HEK293T (cell line): ENCODE data around the gene RXFP4.
A peak's percentile ranks its signal among the peaks of the same experiment; 100 is the strongest.

ENCODE experiments used
- CTCF ChIA-PET: fragments of 350-600 bp; formaldehyde crosslinking; extraction: SDS; loops from one replicate; lab custom pipeline; 2021; ENCODE audit warnings: antibody characterized with exemption, inconsistent platforms; lab: Yijun Ruan, JAX
- POLR2A ChIA-PET: fragments of 350-600 bp; formaldehyde crosslinking; extraction: SDS; loops from one replicate; lab custom pipeline; 2020; ENCODE audit warnings: antibody characterized with exemption, inconsistent platforms; lab: Yijun Ruan, JAX
- DNase-seq: peaks from one replicate; pipeline ENCODE4 v3.0.0; 2012; ENCODE audit warnings: mixed read lengths; ENCODE audit errors: extremely low spot score
- ARNT ChIP-seq: fragments of 450-650 bp; IDR thresholded peaks from 2 replicates; pipeline ENCODE4 v1.6.1; 2017; ENCODE audit warnings: mild to moderate bottlenecking
- BHLHE40 ChIP-seq: fragments of 450-650 bp; IDR thresholded peaks from 2 replicates; pipeline ENCODE4 v1.6.1; 2016; ENCODE audit warnings: mild to moderate bottlenecking, moderate library complexity, borderline replicate concordance
- CTBP1 ChIP-seq: fragments of 450-650 bp; IDR thresholded peaks from 2 replicates; pipeline ENCODE4 v1.6.1; 2016; ENCODE audit warnings: borderline replicate concordance
- ELF4 ChIP-seq: fragments of 450-650 bp; IDR thresholded peaks from 2 replicates; pipeline ENCODE4 v1.6.1; 2017; ENCODE audit warnings: antibody characterized with exemption
- FOXA1 ChIP-seq: fragments of 450-650 bp; IDR thresholded peaks from 2 replicates; pipeline ENCODE4 v1.6.1; 2016; ENCODE audit warnings: mild to moderate bottlenecking
- FOXK2 ChIP-seq: fragments of 450-650 bp; IDR thresholded peaks from 2 replicates; pipeline ENCODE4 v1.6.1; 2016; ENCODE audit warnings: mild to moderate bottlenecking
- FOXM1 ChIP-seq: fragments of 450-650 bp; IDR thresholded peaks from 2 replicates; pipeline ENCODE4 v1.6.1; 2017; ENCODE audit warnings: mild to moderate bottlenecking, borderline replicate concordance
- HDGF ChIP-seq: fragments of 450-650 bp; IDR thresholded peaks from 2 replicates; pipeline ENCODE4 v1.6.1; 2017; ENCODE audit warnings: antibody characterized with exemption, borderline replicate concordance
- L3MBTL2 ChIP-seq: fragments of 450-650 bp; conservative IDR thresholded peaks from 2 replicates; pipeline ENCODE4 v1.6.1; 2016; ENCODE audit warnings: mild to moderate bottlenecking
- LEF1 ChIP-seq: fragments of 450-650 bp; IDR thresholded peaks from 2 replicates; pipeline ENCODE4 v1.6.1; 2017; ENCODE audit warnings: mild to moderate bottlenecking, borderline replicate concordance
- NFRKB ChIP-seq: fragments of 450-650 bp; IDR thresholded peaks from 2 replicates; pipeline ENCODE4 v1.6.1; 2016; ENCODE audit warnings: mild to moderate bottlenecking, moderate library complexity
- PKNOX1 ChIP-seq: fragments of 450-650 bp; IDR thresholded peaks from 2 replicates; pipeline ENCODE4 v1.6.1; 2016
- SP1 ChIP-seq: fragments of 450-650 bp; IDR thresholded peaks from 2 replicates; pipeline ENCODE4 v1.6.1; 2017
- SUZ12 ChIP-seq: fragments of 450-650 bp; IDR thresholded peaks from 2 replicates; pipeline ENCODE4 v1.6.1; 2016; ENCODE audit warnings: mild to moderate bottlenecking
- TARDBP ChIP-seq: fragments of 450-650 bp; IDR thresholded peaks from 2 replicates; pipeline ENCODE4 v1.6.1; 2016
- ZNF384 ChIP-seq: fragments of 450-650 bp; IDR thresholded peaks from 2 replicates; pipeline ENCODE4 v1.6.1; 2016

The RXFP4 gene

GRCh38 chr1:155975375-155976061, 34.1 kb downstream of the RXFP4 start:
- CTCF ChIA-PET: interaction anchor here (2.0 to 4.1 kb wide), 2 partner anchors 8 to 14 kb away, joined by 8 to 39 read pairs; no protein-coding TSS in a partner anchor
- TF ChIP-seq ARNT (no peak), FOXM1 (no peak), HDGF (no peak), FOXA1 (no peak), NFRKB (no peak), L3MBTL2 (no peak), SUZ12 (no peak), ELF4 (no peak), SP1 (no peak), ZNF384 (no peak), BHLHE40 (no peak), FOXK2 (no peak), CTBP1 (no peak)
- DNase-seq: no peak
- POLR2A ChIA-PET: interaction anchor here (0.5 to 7.1 kb wide), 7 partner anchors 8 to 238 kb away, joined by 3 to 79 read pairs (median 5); partner anchors contain the start of genes GON4L, KHDC4 and PMF1

GRCh38 chr1:155976062-155976912, 34.8 kb downstream of the RXFP4 start:
- ChIA-PET CTCF (interaction anchor here (0.6 to 4.1 kb wide), 8 partner anchors 13 to 1594 kb away, joined by 3 to 39 read pairs (median 4); partner anchors contain the start of gene KHDC4), POLR2A (interaction anchor here (0.5 to 7.1 kb wide), 12 partner anchors 8 to 237 kb away, joined by 3 to 79 read pairs (median 4); partner anchors contain the start of genes GON4L, KHDC4, PMF1 and RXFP4)
- TF ChIP-seq SP1: no peak
- TF ChIP-seq CTBP1: no peak
- TF ChIP-seq NFRKB: no peak
- TF ChIP-seq SUZ12: no peak
- peak; percentile 68 for DNase-seq

GRCh38 chr1:155976913-155977689, 35.7 kb downstream of the RXFP4 start:
- no peak for TF ChIP-seq TARDBP
- TF ChIP-seq SUZ12: no peak
- no peak for TF ChIP-seq SP1
- TF ChIP-seq PKNOX1: no peak
- TF ChIP-seq ARNT: no peak
- no peak for TF ChIP-seq FOXK2
- no peak for TF ChIP-seq FOXM1
- TF ChIP-seq BHLHE40: no peak
- POLR2A ChIA-PET: interaction anchor here (0.7 to 7.1 kb wide), 17 partner anchors 8 to 236 kb away, joined by 3 to 79 read pairs (median 4); partner anchors contain the start of genes GON4L, KHDC4, LAMTOR2 and PMF1
- DNase-seq: no peak
- CTCF ChIA-PET: interaction anchor here (0.5 to 4.1 kb wide), 10 partner anchors 13 to 1594 kb away, joined by 3 to 39 read pairs (median 4); partner anchors contain the start of gene KHDC4

- no peak for TF ChIP-seq HDGF
- no peak for TF ChIP-seq BHLHE40
- TF ChIP-seq SUZ12: no peak
- no peak for TF ChIP-seq FOXA1
- TF ChIP-seq LEF1: no peak
- no peak for TF ChIP-seq SP1
- TF ChIP-seq ZNF384: no peak
- TF ChIP-seq CTBP1: no peak
- TF ChIP-seq ELF4: no peak
- peak; percentile 71 for DNase-seq
- ChIA-PET CTCF (interaction anchor here (0.5 to 4.1 kb wide), 11 partner anchors 12 to 88 kb away, joined by 3 to 39 read pairs (median 6); partner anchors contain the start of gene KHDC4), POLR2A (interaction anchor here (0.7 to 7.1 kb wide), 22 partner anchors 8 to 127 kb away, joined by 3 to 79 read pairs (median 4); partner anchors contain the start of genes GON4L, KHDC4, LAMTOR2 and MEX3A)
Measured at GRCh38 chr1:155977690-155978324, 36.4 kb downstream of the RXFP4 start.

GRCh38 chr1:155978325-155978972, 37.0 kb downstream of the RXFP4 start, which contains the start of gene ARHGEF2:
ARHGEF2 (minus strand) TSS chr1:155978547; CDS start chr1:155978427, 120 bp downstream.
- TF ChIP-seq FOXM1 (no peak), BHLHE40 (no peak), PKNOX1 (no peak), SUZ12 (no peak), ELF4 (no peak), ZNF384 (no peak), HDGF (no peak), ARNT (no peak), FOXA1 (no peak)
- peak; percentile 80 for DNase-seq
- ChIA-PET POLR2A (interaction anchor here (0.9 to 7.1 kb wide), 13 partner anchors 9 to 128 kb away, joined by 3 to 79 read pairs (median 4); partner anchors contain the start of genes KHDC4, MEX3A, RXFP4 and SYT11), CTCF (interaction anchor here (0.7 to 4.1 kb wide), 10 partner anchors 11 to 712 kb away, joined by 3 to 39 read pairs (median 6); no protein-coding TSS in a partner anchor)
